HG03457 (cell line): ENCODE data around the gene ARHGEF28.

ENCODE experiments used
- ATAC-seq: cut with Tn5 transposase; IDR thresholded peaks from one replicate; pipeline ENCODE4 v1.9.1; 2021; ENCODE audit warnings: moderate number of reproducible peaks; ENCODE audit not compliant: unreplicated experiment

The ARHGEF28 gene

DNA sequence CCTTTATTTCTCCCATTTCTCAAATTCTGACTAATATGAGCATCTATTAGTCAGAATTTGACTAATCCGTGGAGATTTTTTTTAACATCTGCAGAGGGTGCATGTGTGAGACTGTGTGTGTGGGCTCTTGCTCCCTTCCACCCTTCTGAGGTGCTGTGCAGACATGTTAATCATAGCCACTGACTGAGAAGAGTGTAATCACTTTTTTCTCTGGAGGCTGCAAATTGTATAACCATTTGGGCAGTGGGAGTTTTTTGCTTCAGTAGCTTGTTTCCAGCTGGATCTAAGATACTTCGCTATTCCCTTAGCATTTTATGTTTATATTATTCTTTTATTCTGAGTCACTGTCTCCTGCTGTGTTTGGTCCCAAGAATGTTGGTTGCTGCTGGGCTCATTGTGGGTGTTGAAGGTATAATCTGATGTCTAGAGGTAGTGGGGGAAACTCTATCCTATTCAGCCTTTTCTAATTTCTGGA is 66.2 kb downstream of the ARHGEF28 start:
- ATAC-seq, result no peak

DNA sequence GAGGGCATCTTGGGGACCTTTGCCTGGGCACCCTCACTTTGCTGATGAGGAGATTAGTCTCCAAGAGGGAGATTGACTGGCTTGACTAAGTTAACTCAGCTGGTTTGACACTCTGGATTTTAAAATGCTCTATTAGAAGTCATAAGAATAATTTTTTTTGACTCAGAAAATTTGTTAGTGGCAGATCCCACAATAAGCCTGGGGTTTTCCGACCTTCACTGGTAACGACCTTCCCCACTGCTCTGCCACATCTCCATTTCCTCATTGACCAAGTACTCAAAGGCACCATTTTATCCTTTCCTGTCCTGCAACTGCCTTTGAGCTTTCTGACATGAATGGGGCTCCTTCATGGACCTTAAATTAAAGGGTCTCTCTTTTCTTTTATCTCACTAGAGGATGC is 67.0 kb downstream of the ARHGEF28 start:
- no peak for ATAC-seq

DNA sequence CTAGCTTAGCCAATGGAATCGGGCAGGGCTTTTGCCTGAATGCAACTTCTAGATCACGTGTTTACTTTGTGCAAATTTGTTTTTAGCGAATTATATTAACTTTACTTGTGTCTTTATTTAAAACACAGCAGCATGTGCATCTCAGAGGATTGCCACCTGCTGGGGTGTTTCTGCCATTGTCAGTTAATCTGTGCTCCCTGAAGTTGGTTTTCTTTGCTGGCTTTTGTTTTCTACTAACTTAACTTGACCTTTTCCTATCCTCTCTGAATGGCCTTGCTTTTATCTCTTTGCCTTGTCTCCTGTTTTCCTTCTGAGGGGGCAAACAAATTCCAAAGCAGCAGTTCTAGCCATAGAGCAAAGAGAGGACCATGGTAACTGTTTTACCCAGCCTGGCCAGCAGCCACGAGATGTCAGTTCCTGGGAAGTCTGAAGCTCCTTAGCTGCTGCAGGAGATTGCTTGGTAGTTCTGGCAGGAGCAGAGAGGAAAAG is 67.6 kb downstream of the ARHGEF28 start:
- ATAC-seq, result peak; percentile 13

DNA sequence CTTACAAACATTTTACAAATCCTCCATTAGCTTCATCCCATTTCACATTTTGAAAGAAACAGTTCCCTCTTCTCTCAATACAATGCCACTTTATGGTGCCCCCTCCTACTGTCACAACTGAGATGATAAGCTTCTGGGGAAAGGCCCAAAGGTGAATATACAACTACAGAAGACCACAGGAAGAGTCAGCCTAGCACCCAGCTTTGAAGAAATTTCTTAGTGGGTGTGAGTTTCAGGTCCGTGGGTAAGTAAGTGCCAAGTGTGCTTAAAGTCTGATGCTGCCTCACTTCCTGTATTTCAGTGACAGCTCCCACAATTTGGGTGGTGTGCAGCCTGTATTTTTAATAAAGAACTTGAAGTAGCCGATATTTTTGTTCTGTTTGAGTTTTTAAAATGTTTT is 68.1 kb downstream of the ARHGEF28 start:
- peak; percentile 89 for ATAC-seq

DNA sequence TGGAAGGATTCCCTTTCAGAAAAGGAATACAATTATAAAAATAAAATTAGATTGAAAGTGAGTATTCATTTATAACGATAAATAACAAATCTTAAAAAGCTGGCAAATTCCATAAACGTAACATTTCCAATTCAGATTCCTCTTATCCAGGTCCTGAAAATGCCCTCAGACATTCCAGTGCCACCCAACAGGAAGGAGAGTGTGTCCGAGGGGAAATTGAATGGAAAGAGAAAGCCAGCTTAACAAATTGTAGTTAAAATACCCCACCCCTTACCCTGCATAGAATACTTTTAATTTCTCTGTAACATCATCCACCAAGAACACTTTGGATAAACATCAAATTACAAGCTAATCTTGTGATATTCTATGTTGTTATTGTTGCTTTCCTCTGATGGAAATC is 72.0 kb downstream of the ARHGEF28 start:
- ATAC-seq, result no peak

DNA sequence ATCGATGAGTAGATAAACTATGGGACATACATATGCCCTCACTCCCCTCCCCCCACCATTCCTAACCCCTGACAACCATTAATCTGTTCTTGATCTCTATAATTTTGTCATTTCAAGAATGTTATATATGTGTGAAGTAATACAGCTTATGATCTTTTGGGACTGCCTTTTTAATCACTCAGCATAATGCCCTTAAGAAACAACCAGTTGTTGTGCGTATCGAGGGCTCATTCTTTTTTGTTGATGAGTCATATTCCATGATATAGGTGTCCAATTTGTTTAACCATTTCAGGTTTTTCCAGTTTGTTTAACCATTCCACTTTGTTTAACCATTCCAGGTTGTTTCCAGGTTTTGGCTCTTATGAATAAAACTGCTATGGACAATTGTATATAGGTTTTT is 75.6 kb downstream of the ARHGEF28 start:
- ATAC-seq, result no peak

DNA sequence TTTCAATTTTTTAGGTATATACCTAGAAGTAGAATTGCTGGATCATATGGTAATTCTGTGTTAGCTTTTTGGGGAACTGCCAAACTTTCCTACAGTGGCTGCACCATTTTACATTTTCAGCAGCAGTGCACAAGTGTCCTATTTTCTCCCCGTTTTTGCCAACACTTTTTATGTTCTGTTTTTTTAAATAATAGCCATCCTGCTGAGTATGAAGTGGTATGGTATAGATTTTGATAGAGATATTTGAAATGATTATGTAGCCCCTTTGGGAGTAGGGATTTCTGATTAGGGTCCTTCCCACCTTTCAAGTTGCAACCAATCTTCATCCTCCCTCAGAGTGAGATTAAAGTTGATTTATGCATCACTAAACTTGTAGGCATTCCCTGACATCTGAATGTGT is 76.5 kb downstream of the ARHGEF28 start:
- ATAC-seq, result no peak

DNA sequence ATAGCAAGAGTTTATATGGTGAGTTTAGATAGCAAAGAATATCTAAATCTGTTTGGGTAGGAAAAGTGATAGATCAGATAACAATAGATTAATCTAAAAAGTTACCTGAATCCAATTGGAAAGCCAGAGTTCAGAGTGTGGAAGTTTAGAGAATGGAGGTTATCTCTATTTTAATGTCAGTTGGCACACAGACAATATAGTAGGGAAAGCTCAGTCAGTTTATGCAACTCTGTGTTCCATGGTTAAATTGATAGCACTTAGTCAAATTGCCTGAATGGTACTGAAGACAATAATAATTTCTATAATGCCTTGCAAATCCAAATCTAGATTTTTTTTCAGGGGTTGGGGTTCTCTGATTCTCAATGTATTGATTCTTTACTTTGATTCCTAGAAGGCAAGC is 77.0 kb downstream of the ARHGEF28 start:
- ATAC-seq, result no peak

DNA sequence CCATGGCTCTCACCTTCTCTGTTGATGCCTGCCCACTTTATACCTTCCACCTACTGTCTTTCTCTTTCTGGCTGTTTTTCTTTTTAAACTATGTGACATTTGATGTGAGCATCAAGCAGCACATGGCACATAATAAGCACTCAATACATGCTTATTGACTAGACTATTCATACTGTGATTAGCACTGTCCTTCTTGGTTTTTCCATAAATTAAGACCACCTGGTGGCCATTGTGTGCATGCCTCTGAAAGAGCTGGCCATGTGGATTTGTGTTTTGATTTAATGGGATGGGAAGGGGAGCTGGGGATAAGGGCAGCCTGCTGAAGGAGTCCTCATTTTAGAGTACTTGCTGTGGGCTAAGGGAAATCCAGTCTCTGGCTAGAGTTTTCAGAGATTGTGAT is 79.4 kb downstream of the ARHGEF28 start:
- ATAC-seq, result no peak

DNA sequence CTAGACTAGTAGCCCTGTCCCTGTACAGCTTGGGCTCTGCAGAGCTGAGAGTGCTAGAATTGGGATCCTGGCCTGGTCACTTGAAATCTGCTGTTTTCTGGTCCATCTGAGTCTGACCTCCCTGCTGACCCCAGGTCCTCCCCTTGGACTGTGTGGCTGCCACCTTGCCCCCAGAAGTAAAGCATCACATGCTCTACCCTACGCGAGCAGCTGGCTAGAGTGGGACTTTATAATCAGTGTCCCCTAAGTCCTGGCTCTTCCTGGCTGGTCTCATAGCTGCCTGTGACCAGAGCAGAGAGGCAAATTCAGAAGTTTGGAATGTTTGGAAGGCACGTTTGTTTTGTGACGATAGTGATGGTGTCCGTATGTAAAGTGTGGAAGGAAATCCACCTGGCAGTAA is 81.0 kb downstream of the ARHGEF28 start:
- ATAC-seq, result no peak

DNA sequence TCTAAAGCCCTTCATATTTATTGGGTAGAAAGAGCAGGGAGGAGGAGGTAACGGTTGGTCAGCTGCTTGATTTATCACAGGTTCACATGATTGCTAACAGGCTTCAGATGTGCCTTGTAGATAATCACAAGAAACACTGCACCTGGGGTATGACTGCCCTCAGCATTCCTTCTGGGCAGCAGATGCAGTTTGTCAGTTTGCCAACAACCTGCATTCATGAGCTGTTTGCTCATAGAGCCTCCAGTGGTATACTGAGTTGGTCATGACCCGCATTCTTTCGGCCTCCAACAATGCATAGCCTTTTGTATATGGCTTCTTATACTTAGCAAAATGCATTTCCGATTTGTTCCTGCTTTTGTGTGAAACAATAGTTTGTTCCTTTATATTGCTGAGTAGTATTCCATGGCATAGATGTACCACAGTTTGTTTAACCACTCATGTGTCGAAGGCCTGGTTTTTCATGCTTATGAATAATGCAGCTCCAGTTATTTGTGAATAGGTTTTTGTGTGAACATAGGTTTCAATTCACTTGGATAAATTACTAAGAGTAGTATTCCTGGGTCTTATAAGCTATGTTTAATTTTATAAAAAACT is 83.6 kb downstream of the ARHGEF28 start:
- ATAC-seq, result no peak

DNA sequence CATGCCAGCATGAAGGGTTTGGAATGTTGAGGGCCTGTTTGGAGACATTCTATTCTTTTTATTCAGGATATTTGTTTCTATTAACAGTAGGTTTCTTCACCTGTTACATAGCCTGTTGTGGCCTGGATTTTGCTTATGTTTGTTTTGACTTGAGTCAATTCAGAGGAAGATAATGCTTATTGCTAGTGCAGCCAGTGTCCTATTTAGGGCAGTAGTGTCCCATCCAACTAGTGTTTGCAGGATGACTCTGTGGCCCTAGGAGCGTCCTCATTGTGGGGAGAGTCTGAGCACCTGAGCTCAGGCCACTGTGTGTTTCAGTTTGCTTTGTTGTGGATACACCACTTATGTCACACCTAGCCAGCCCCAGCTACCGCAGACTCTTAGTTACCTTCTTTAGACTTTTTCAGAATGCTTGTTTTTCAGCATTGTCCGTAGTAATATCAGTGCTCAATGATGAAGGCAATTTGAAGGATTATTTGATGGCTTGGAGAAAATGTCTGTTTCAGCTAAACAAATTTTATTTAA is 90.3 kb downstream of the ARHGEF28 start:
- ATAC-seq, result no peak

DNA sequence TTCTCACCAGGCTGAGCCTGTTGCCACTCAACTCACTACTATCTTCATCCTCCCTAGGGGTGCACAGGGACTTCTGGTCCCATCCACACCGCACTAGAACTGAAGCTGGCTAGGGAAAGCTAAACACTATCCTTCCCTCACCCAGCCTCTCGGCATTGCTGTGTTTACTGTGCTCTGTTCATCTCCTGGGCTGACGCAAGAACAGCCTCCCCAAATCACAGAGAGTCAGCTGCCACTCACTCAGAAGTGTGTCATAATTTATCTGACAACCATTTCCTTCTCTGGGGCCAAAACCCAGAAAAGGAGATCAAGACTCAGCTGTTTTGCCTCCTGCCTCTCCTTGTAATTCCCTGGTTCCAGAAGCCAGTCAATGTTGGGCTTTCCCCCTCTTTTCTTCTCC is 92.8 kb downstream of the ARHGEF28 start:
- ATAC-seq, result no peak

DNA sequence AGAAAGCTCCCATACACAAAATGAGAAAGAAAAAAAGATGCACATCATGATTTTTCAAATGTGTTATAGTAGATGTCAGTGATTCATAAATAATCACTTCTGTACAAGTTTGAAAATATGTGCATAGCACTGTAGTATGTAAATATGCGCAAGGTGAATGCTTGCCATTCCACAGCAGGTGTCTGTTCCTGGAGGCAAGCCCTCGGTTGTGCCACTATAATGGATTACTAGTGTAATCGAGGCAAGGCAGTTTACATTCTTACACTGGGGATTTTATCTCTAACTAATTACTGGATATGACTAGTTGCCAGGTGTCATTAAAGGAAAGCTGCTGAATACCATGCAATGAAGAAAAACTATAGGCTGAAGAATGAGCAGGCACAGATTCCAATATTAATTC is 93.6 kb downstream of the ARHGEF28 start:
- ATAC-seq, result no peak

DNA sequence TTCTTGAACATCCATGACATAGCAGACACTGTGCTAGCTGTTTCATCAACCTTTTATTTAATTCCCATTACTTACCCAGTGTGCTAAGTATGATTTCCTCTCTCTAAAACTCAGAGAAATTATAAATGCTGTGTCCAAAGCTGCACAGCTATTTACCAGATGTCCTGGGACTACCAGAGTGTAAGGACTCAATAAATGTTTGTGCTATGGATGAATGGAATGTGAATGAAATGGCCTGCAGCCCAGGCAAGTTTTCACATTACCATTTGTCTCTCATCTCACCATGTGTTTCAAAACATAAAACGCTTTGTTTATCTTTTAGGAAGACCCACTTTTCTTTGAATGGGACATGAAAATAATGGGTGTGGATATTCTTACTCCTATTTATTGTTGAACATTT is 96.2 kb downstream of the ARHGEF28 start:
- ATAC-seq, result no peak

DNA sequence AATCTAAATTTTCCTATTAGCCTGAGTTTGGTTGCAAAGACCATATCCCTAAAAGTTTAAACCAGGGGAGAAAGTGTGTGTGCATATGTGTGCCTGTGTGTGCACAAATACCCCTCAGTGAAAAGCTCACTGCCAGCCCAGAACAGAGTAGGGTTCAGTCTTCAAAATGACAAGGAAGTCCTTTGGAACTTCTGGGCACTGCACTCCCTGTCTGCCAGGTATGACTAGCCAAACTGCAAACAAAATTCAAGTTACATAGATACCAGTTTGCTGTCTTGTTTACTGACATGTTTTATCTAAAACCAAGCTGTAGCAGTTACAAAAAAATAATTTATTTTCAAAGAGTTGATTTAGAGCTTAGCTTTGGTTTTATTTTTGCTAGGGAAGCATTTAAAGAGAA is 100.1 kb downstream of the ARHGEF28 start:
- no peak for ATAC-seq

DNA sequence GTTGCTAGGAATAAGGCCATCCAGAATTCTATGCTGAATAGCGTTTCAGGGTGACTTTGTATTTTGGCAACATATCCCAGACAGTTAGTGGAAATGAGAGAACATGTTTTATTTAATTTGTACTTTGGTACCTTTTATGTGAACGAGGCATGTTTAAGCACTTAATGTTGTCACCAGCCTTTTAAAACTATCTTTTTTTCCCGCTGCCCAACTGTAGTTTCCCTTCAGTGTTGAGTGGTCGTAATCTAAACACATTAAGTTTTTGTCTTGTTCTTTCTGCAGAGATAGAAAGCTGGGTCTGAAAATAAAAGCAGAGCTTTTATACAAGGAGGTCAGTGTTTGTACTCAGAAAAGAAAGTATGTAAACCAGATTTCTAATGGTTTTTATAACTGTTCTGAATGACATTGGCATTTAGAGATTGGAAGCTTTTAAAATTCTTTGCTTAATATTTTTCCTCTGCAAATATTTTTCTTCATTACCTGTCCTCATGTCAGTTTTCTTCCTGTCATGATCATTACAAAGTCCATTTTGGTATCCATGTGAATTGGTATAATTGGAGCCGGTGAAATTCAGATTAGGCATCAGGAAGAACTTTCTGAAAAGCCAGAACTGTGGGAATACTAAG is 100.7 kb downstream of the ARHGEF28 start:
- no peak for ATAC-seq

DNA sequence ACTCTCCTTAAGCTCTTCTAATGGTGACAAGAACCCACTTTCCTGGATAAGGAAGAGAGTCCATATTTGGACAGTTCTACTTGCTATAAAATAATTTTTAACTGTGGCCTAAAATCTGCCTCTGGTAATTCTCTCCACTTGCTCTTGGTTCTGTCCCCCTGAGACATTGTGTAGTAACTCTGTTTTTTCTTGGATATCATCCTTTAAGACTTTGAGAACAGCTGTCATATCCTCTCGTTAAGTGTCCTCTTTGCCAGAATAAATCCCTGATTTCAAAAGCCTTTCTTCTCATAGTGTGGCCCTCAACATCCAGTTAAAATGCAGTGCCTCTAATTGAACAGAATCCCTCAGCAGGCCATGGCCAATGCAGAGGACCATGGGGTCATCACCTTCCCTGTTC is 101.5 kb downstream of the ARHGEF28 start:
- ATAC-seq, result no peak

DNA sequence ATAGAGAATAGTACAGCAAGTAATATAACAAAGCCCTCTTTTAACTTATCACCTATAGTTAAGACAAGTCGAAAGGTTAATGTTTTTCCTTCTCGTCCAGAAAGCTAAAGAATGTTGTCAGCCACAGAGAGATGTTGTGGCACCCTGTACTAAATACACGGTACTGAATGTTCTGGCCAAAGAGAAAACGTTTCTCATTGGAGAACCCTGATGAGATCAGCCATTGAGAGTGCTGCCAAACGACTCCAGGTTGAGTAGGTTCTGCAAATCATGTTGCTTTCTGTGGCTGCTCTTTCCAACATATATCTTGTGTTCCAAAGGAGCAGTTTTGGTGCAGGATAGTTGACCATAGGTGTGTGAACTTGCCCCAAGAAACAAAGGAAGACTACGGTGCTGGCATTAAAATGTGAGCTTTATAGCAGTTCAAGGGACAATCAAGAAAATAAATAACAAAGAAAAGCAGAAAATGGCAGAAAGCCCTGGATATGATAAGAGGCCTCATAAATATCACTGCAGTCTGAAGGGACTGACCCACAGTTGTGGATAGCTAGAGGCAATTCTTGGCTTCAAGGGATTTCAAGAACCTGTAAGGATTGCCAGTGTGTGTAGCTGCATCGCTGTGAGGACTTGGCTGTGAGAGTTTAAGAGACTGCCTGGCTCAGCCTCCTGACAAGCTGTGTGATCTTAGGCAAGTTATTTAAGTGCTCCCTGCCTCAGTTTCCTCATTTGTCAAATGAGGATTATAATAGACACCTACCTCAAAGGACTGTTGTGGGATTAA is 102.7 kb downstream of the ARHGEF28 start:
- no peak for ATAC-seq

DNA sequence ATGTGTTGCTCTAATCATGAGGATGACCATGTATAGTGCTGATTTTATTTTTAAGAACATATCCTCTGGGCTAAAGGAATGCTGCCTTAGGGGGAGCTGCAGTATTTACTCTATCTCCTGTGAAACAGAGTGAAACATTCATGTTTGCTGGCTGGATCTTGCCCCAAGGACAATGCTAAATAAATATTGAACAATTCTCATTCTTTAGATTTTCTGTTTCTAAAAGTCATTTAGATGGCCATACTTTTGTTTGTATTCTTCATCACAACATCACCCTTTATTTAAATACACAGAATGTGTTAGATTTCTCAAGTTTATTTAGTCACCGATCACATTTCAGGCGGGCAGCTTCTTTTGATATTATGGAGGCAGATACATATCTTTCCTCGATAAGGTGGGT is 103.3 kb downstream of the ARHGEF28 start:
- no peak for ATAC-seq

DNA sequence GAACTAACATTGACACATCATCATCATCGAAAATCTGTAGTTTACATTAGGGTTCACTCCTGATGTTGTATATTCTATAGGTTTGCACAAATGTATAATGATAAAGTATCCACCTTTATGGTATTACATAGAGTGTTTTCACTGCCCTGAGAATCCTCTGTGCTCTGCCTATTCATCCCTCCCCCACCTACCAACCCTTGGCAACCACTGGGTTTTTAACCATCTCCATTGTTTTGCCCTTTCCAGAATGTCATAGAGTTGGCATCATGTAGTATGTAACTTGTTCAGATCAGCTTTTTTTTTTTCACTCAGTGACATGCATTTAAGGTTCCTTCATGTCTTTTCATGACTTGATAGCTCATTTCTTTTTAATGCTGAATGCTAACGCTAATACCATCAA is 106.0 kb downstream of the ARHGEF28 start:
- ATAC-seq, result no peak

DNA sequence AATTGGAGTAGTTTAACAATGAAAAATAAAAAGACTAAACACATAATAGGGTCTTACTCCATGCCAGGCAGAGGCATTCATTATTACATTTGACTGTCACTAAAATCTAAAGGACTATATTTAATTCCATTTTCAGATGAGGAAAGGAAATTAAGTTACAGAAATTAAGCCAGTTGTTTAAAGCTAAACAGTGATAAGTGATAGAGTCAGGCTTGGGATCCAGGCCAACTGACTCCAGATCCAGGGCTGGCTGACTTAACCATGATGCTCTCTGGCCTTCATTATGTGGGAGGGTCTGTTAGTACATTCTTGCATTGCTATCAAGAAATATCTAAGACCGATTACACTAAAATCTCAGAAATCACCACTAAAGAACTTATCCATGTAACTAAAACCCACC is 107.2 kb downstream of the ARHGEF28 start:
- ATAC-seq, result no peak
